IPS-15b (cell line): Measurements from ENCODE around the gene TXNL4B.

Experiments
- H3K27me3 ChIP-seq: one replicate; pipeline ENCODE4 v1.6.1; 2013; ENCODE audit warnings: low read length; ENCODE audit not compliant: control insufficient read depth, insufficient read depth
- H3K36me3 ChIP-seq: one replicate; pipeline ENCODE4 v1.6.1; 2013; ENCODE audit warnings: low read length; ENCODE audit not compliant: control insufficient read depth, insufficient read depth
- H3K4me1 ChIP-seq: one replicate; pipeline ENCODE4 v1.6.1; 2013; ENCODE audit warnings: mild to moderate bottlenecking, low read length; ENCODE audit not compliant: control insufficient read depth, insufficient read depth
- H3K4me3 ChIP-seq: one replicate; pipeline ENCODE4 v1.5.1; 2013; ENCODE audit warnings: low read depth, low read length
- H3K9ac ChIP-seq: one replicate; pipeline ENCODE4 v1.6.1; 2013; ENCODE audit warnings: low read depth, mild to moderate bottlenecking, low read length
- H3K9me3 ChIP-seq: one replicate; pipeline ENCODE4 v1.6.1; 2013; ENCODE audit warnings: mild to moderate bottlenecking, low read length; ENCODE audit not compliant: control insufficient read depth, insufficient read depth

Gene TXNL4B

GRCh38 chr16:72043539-72043938, 49.9 kb downstream of the TXNL4B start:
- Histone ChIP-seq H3K9ac (no peak overlapping the region), H3K9me3 (no peaks in the 10 kb centered on the region), H3K36me3 (no peaks in the 10 kb centered on the region), H3K4me1 (no peaks in the 10 kb centered on the region), H3K4me3 (no peak overlapping the region), H3K27me3 (no peaks in the 10 kb centered on the region)

DNA sequence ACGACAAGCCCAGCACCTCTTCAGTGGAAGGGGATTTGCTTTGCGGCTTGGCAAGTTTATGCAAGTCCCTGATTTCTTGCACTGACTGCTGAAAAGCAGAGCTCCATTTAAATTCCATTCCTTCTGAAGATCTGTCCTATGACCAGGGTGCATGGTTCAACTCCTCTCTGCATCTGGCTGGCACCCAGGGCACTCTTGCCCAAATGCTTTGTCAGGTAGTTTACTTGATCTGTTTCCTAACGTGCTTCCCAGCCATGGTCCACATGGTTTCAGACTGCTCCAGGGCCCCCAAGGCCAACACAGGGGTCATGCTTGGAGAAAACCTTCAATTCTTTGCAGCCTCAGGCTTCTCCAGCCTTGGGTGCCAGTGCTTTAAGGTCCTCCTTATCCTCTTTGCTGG, 50.4 kb downstream of the TXNL4B start:
- no peaks in the 10 kb centered on the region for H3K4me1 ChIP-seq
- no peak overlapping the region for H3K4me3 ChIP-seq
- no peaks in the 10 kb centered on the region for H3K9me3 ChIP-seq
- H3K9ac ChIP-seq: no peak overlapping the region
- no peaks in the 10 kb centered on the region for H3K27me3 ChIP-seq
- H3K36me3 ChIP-seq: no peaks in the 10 kb centered on the region

GRCh38 chr16:72042157-72042660, 51.2 kb downstream of the TXNL4B start:
- no peaks in the 10 kb centered on the region for H3K36me3 ChIP-seq

GRCh38 chr16:72036098-72036497, 57.3 kb downstream of the TXNL4B start:
- no peak overlapping the region for H3K9ac ChIP-seq
- H3K36me3 ChIP-seq: no peaks in the 10 kb centered on the region
- H3K9me3 ChIP-seq: no peaks in the 10 kb centered on the region
- no peak overlapping the region for H3K4me3 ChIP-seq
- H3K27me3 ChIP-seq: no peaks in the 10 kb centered on the region
- peaks cover 9% of the 10 kb centered on the region for H3K4me1 ChIP-seq

More at GRCh38 chr16:72042157-72042660, 51.2 kb downstream of the TXNL4B start:
- no peaks in the 10 kb centered on the region for H3K27me3 ChIP-seq
- no peak overlapping the region for H3K9ac ChIP-seq
- H3K9me3 ChIP-seq: no peaks in the 10 kb centered on the region
- H3K4me1 ChIP-seq: no peaks in the 10 kb centered on the region
- no peak overlapping the region for H3K4me3 ChIP-seq
